ENCODE data around the gene ID3.

Gene ID3

GRCh38 chr1:23559136-23559984, at the start of gene ID3:
TSS of gene ID3 (minus strand) at chr1:23559501. CDS start at chr1:23559426, 75 bp downstream.
- Histone ChIP-seq H3K27ac (ENCODE audit: low read depth, low read length) (peak within 1 kb of the TSS; percentile 97), H3K9me3 (ENCODE audit: control insufficient read depth, insufficient read depth, low read length) (no peaks in the 10 kb centered on the region), H3K27me3 (ENCODE audit: control insufficient read depth, insufficient read depth, low read length) (peaks cover 44% of the 10 kb centered on the region), H3K36me3 (ENCODE audit: control insufficient read depth, insufficient read depth, low read length) (peaks cover 9% of the 10 kb centered on the region; the same call in 1 of the 2 replicates), H3K9ac (ENCODE audit: low read depth, low read length) (peak within 1 kb of the TSS; percentile 74), H3K4me1 (ENCODE audit: control insufficient read depth, insufficient read depth, low read length) (peaks cover 68% of the 10 kb centered on the region), H3K4me3 (ENCODE audit: low read depth, low read length) (peak within 1 kb of the TSS; percentile 92)

- Histone ChIP-seq H3K27ac (ENCODE audit: low read depth, low read length) (no peak overlapping the region), H3K27me3 (ENCODE audit: control insufficient read depth, insufficient read depth, low read length) (no peaks in the 10 kb centered on the region; the same call in 1 of the 2 replicates), H3K36me3 (ENCODE audit: control insufficient read depth, insufficient read depth, low read length) (no peaks in the 10 kb centered on the region), H3K4me3 (ENCODE audit: low read depth, low read length) (no peak overlapping the region), H3K9ac (ENCODE audit: low read depth, low read length) (no peak overlapping the region), H3K9me3 (ENCODE audit: control insufficient read depth, insufficient read depth, low read length) (no peaks in the 10 kb centered on the region), H3K4me1 (ENCODE audit: control insufficient read depth, insufficient read depth, low read length) (peaks cover 8% of the 10 kb centered on the region)
Observed at GRCh38 chr1:23607944-23608343, 48.6 kb upstream of the ID3 start.

- no peaks in the 10 kb centered on the region for H3K9me3 ChIP-seq (ENCODE audit: control insufficient read depth, insufficient read depth, low read length)
- H3K9ac ChIP-seq (ENCODE audit: low read depth, low read length): no peak overlapping the region
- no peak overlapping the region for H3K4me3 ChIP-seq (ENCODE audit: low read depth, low read length)
- peaks cover 25% of the 10 kb centered on the region for H3K4me1 ChIP-seq (ENCODE audit: control insufficient read depth, insufficient read depth, low read length)
- no peak overlapping the region for H3K27ac ChIP-seq (ENCODE audit: low read depth, low read length)
- H3K27me3 ChIP-seq (ENCODE audit: control insufficient read depth, insufficient read depth, low read length): no peaks in the 10 kb centered on the region
- no peaks in the 10 kb centered on the region for H3K36me3 ChIP-seq (ENCODE audit: control insufficient read depth, insufficient read depth, low read length)
Observed at GRCh38 chr1:23601968-23602876, 42.9 kb upstream of the ID3 start.

- Histone ChIP-seq H3K9ac (ENCODE audit: low read depth, low read length) (no peak overlapping the region), H3K27me3 (ENCODE audit: control insufficient read depth, insufficient read depth, low read length) (no peaks in the 10 kb centered on the region), H3K4me1 (ENCODE audit: control insufficient read depth, insufficient read depth, low read length) (peaks cover 34% of the 10 kb centered on the region), H3K36me3 (ENCODE audit: control insufficient read depth, insufficient read depth, low read length) (no peaks in the 10 kb centered on the region), H3K27ac (ENCODE audit: low read depth, low read length) (no peak overlapping the region), H3K4me3 (ENCODE audit: low read depth, low read length) (no peak overlapping the region), H3K9me3 (ENCODE audit: control insufficient read depth, insufficient read depth, low read length) (no peaks in the 10 kb centered on the region)
Observed at GRCh38 chr1:23601135-23601967, 42.0 kb upstream of the ID3 start.

- Histone ChIP-seq H3K9me3 (ENCODE audit: control insufficient read depth, insufficient read depth, low read length) (no peaks in the 10 kb centered on the region), H3K27me3 (ENCODE audit: control insufficient read depth, insufficient read depth, low read length) (no peaks in the 10 kb centered on the region), H3K36me3 (ENCODE audit: control insufficient read depth, insufficient read depth, low read length) (no peaks in the 10 kb centered on the region), H3K4me1 (ENCODE audit: control insufficient read depth, insufficient read depth, low read length) (peaks cover 37% of the 10 kb centered on the region), H3K4me3 (ENCODE audit: low read depth, low read length) (no peak overlapping the region), H3K9ac (ENCODE audit: low read depth, low read length) (no peak overlapping the region), H3K27ac (ENCODE audit: low read depth, low read length) (no peak overlapping the region)
Observed at GRCh38 chr1:23600283-23600682, 41.0 kb upstream of the ID3 start.

GRCh38 chr1:23599125-23599524, 39.8 kb upstream of the ID3 start:
- Histone ChIP-seq H3K36me3 (ENCODE audit: control insufficient read depth, insufficient read depth, low read length) (no peaks in the 10 kb centered on the region), H3K27ac (ENCODE audit: low read depth, low read length) (peak overlapping the region; percentile 95), H3K9ac (ENCODE audit: low read depth, low read length) (no peak overlapping the region), H3K4me3 (ENCODE audit: low read depth, low read length) (no peak overlapping the region), H3K27me3 (ENCODE audit: control insufficient read depth, insufficient read depth, low read length) (no peaks in the 10 kb centered on the region), H3K9me3 (ENCODE audit: control insufficient read depth, insufficient read depth, low read length) (no peaks in the 10 kb centered on the region), H3K4me1 (ENCODE audit: control insufficient read depth, insufficient read depth, low read length) (peaks cover 37% of the 10 kb centered on the region)

- Histone ChIP-seq H3K27ac (ENCODE audit: low read depth, low read length) (peak overlapping the region; percentile 95), H3K27me3 (ENCODE audit: control insufficient read depth, insufficient read depth, low read length) (no peaks in the 10 kb centered on the region), H3K36me3 (ENCODE audit: control insufficient read depth, insufficient read depth, low read length) (no peaks in the 10 kb centered on the region), H3K4me3 (ENCODE audit: low read depth, low read length) (no peak overlapping the region), H3K9ac (ENCODE audit: low read depth, low read length) (no peak overlapping the region), H3K9me3 (ENCODE audit: control insufficient read depth, insufficient read depth, low read length) (no peaks in the 10 kb centered on the region), H3K4me1 (ENCODE audit: control insufficient read depth, insufficient read depth, low read length) (peaks cover 37% of the 10 kb centered on the region)
Observed at GRCh38 chr1:23598424-23598823, 39.1 kb upstream of the ID3 start.

GRCh38 chr1:23597635-23598388, 38.5 kb upstream of the ID3 start:
- Histone ChIP-seq H3K27ac (ENCODE audit: low read depth, low read length) (peak overlapping the region; percentile 95), H3K4me3 (ENCODE audit: low read depth, low read length) (no peak overlapping the region), H3K4me1 (ENCODE audit: control insufficient read depth, insufficient read depth, low read length) (peaks cover 39% of the 10 kb centered on the region)

GRCh38 chr1:23596382-23597358, 37.4 kb upstream of the ID3 start:
- Histone ChIP-seq H3K9me3 (ENCODE audit: control insufficient read depth, insufficient read depth, low read length) (no peaks in the 10 kb centered on the region), H3K4me1 (ENCODE audit: control insufficient read depth, insufficient read depth, low read length) (peaks cover 39% of the 10 kb centered on the region), H3K27ac (ENCODE audit: low read depth, low read length) (peak overlapping the region; percentile 95), H3K9ac (ENCODE audit: low read depth, low read length) (no peak overlapping the region), H3K4me3 (ENCODE audit: low read depth, low read length) (no peak overlapping the region), H3K27me3 (ENCODE audit: control insufficient read depth, insufficient read depth, low read length) (no peaks in the 10 kb centered on the region), H3K36me3 (ENCODE audit: control insufficient read depth, insufficient read depth, low read length) (no peaks in the 10 kb centered on the region)

More at GRCh38 chr1:23597635-23598388, 38.5 kb upstream of the ID3 start:
- no peaks in the 10 kb centered on the region for H3K27me3 ChIP-seq (ENCODE audit: control insufficient read depth, insufficient read depth, low read length)
- no peaks in the 10 kb centered on the region for H3K9me3 ChIP-seq (ENCODE audit: control insufficient read depth, insufficient read depth, low read length)
- H3K36me3 ChIP-seq (ENCODE audit: control insufficient read depth, insufficient read depth, low read length): no peaks in the 10 kb centered on the region
- peak overlapping the region; percentile 36 for H3K9ac ChIP-seq (ENCODE audit: low read depth, low read length)
